ENCODE data around the gene ZFP69B. TPM values are rescaled to one million over a fixed set of nuclear protein-coding genes. Genes with fewer than 3 reads are reported as not detected.

The ZFP69B gene
- 2.7 and 4.1 TPM in 2 replicates for total RNA-seq

DNA sequence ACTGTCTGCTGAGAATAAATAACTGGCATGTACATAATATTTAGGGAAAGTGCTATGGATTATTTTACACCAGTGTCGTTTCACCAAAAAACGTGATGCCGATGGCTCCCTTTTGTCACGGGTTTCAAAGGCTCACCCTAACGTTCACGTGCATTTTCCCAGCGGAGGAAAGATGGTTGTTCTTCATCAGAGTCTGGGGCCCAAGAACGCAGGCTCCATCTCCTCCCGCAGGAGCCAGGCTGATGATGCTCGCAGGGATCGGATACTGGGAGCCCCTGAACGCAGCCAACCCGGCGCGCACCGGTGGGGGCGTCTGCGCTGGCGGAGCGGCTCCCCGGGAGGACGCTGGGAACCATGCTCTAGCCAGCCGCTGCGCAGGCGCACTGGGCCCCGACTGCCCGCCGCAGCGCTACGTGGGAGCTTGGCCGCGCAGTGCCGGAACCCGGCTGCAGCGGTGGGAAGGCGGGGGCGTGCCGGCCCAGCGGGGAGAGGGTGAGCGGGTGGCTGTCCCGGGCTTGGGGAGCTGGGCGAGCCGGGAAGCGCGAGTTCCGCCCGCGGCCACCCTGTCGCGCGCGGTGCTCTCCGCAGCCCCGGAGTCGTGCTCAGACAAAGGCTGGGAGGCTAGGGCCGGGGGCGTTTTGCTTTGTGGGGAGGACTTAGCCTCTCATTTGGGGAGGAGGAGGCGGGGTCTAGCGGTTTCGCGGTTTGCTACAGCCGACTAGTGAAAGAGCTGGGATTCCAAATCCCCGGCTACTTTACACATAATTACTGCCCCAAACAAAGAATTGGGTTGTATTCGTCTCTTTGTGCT is at the start of gene ZFP69B:
Gene ZFP69B, plus strand, starts transcription at position 793 of the 811 bp plus-strand sequence. CDS start 486 bp downstream, outside the sequence.

DNA sequence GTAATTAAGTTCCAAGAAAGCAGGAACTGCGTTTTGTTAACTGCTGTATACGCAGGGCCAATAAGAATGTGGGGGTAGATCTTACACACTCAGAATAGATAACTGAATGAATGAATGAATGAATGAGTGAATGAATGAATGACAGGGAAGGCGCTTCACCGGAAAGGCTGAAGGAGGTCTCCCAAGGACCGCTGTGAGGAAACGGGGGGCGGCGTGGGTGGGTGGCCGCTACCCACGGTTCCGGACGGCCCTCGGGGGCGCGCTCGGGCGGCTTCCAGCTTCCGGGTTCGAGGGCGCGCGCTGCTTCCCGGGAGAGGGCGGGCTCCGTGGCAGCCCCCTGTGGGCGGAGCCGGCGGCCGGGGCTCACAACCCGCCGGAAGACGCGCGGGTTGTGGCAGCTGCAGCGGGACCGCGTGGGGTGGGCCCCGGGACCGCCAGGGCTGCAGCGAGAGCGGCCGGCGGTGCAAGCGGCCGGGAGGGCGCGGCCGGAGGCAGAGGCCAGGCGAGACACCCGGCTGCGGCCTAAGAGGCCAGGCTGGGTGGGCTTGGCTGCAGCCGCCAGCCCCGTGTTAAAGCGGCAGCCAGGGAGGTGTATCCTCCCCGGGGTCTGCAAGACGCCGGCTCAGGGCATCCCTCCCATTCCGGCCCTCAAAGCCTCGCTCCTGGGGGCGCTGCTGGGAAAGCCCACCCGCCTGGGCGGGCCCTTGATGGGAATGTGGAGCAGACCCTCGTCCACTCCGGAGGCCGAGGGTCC is 26.8 kb downstream of the ZFP69B start, which contains the start of gene ZFP69:
Gene ZFP69, plus strand, starts transcription at position 367 of the 754 bp plus-strand sequence. CDS start 2,072 bp downstream, outside the sequence.

DNA sequence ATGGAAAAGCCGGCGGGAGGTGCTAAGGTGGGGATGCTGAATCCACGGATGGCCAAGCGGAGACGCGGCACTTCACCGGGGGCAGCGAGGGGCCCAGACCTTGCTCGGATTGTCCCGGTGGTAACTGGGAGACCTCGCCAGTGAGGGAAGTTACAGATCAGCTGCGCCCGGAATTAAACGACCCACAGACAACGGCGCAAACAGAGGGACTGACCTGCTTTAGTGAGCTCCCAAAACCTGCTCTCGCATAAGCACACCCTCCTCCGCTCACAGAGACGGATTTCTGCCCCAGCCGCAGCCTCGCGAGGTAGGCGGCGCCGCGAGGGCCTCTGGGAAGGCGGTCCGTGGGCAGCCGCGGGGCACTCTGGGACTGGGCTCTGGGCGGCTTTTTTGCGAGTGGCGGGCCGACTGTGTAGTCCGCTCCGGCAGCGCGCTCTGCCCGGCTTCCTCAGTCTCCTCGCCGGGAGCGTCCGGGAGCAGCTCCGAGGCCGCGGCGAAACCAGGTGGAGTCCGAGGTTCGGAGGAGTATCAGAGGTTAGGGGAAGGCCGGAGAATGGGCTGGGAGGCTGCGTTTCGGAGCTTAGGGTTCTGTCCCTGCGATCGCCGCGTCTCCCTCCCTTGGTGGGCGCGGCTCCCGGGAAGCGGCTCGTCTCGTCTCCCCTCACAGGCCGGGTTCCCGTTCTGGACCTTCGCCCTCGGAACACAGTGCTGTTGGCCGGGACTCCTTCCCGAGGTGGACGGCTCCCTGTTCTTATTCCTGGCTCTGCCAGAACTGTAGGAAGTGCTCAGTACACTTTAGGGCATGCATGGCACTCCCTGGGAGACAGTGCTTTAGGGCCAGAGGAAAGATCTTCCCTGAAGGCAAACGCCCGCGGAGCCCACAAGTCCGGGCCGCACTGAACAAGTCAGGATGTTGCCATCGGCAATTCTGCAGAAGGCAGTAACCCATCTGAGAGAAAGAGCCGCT is 58.4 kb downstream of the ZFP69B start, which contains the start of gene EXO5:
Gene EXO5, plus strand, starts transcription at position 393 of the 967 bp plus-strand sequence. CDS start 5,778 bp downstream, outside the sequence.

Other genes starting within 250 kb of the ZFP69B start
- not detected in 2 replicates for gene TMCO2, start 202.5 kb upstream of the ZFP69B start, total RNA-seq
- 22.8 and 57.2 TPM in 2 replicates for gene ZMPSTE24, start 192.2 kb upstream of the ZFP69B start, total RNA-seq
- gene COL9A2, start 133.2 kb upstream of the ZFP69B start, total RNA-seq: 1.6 and 4.1 TPM in 2 replicates
- gene SMAP2, start 76.7 kb upstream of the ZFP69B start, total RNA-seq: 6.7 and 13.2 TPM in 2 replicates
- 3.4 and 4.7 TPM in 2 replicates for gene ZFP69, start 26.8 kb downstream of the ZFP69B start, total RNA-seq
- gene EXO5, start 58.3 kb downstream of the ZFP69B start, total RNA-seq: 7.5 and 11.8 TPM in 2 replicates
- gene ZNF684, start 81.2 kb downstream of the ZFP69B start, total RNA-seq: 3.0 and 4.7 TPM in 2 replicates
- gene RIMS3, start 215.2 kb downstream of the ZFP69B start, total RNA-seq: under 0.01 and 0.65 TPM in 2 replicates
- gene NFYC, start 241.2 kb downstream of the ZFP69B start, total RNA-seq: 47.5 and 48.4 TPM in 2 replicates

All from placental epithelial cell (primary cell).